ENCODE results near the gene CYB561D1.

CYB561D1 gene

DNA sequence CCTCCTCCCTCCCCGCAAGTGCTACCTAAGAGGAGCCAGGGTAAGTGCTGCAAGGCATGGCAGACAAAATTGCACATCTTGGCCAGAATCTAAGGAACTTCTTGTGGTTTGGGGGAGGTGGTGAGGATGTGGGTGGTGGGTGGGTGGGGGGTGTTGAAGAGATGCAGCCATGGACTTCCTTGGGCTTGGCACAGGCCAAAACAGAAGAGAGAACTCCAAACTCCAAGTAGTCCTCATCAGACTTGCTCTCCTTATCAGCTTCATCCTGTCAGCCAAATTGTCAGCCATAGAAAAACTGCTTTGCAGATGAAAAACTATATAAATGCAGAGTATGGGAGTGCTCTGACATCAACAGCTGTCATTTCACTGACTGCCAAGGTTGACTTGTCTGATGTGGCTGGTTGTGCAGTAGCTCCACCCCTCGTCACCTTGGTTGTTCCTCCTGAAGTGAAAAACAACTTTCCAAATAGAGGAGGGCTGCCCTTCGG, 8.5 kb downstream of the CYB561D1 start:
- DNase-seq = peak; percentile 54

DNA sequence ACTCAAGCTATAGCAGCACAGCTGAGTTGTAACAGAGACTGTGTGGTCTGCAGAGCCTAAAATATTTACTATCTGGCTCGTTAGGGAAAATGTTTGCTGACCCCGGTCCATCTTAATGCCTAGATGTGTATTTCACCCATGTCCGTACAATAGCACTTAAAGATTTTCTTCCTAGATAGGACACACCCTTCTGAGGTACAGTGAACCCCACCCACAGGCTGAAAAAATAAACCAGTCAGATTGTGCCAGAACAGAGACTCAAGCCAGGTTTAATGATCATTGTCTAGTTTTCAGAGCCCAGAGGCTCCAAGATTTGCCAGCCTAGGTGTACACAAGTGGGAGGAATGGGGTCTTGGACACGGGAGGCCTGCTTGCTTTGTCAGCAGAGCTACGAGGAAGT, 10.0 kb downstream of the CYB561D1 start:
- DNase-seq = no peak

- DNase-seq = no peak
Observed at GRCh38 chr1:109504974-109505373, 11.1 kb downstream of the CYB561D1 start.

- no peak for DNase-seq
Observed at GRCh38 chr1:109508001-109508872, 14.3 kb downstream of the CYB561D1 start.

DNA sequence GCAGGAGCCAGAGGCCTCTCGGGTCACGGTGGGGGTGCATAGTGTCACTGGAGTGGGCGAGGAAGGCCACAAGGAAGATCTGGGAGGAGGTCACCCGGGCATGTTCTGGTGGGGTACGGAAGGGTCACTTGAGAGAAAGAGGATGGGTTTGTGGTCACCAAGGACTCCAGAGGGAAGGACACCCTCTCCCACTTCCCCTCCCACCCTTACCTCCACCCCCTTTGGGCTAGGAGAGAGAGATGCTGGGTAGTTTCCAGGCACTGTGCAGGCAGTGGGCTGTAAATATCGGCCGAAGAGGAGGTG, 14.9 kb downstream of the CYB561D1 start:
- no peak for DNase-seq

- peak; percentile 60 for DNase-seq
Observed at GRCh38 chr1:109509176-109510134, 15.6 kb downstream of the CYB561D1 start, which contains the start of gene AMIGO1. AMIGO1 (minus strand) TSS chr1:109509727; CDS start chr1:109508912, 815 bp downstream.

DNA sequence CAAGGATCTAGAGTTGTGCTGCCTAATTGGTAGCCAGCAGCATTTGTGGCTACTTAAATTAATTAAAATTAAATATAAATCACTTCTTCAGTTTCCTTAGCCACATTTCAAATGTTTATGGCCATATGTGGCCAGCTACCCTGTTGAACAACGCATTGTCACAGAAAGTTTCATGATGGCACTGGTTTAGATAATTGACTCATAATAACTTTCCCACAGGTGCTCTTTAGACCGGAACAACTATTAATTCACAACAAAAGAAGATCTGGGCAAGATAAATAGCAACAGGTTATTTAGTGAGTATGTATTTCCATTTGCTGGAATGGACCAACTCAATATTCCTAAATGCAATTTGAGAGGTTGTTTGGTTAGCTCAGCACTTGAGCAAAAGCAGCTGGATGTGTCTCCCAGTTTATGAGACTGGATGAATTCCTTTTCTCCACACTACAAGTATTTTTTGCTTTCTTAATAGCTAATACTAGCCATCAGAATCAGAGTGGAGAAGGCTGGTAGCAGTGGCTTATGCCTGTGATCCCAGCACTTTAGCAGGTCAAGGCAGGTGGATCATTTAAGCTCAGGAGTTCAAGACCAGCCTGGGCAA, 19.3 kb downstream of the CYB561D1 start:
- DNase-seq = no peak

- DNase-seq = no peak
Observed at GRCh38 chr1:109514846-109515245, 21.0 kb downstream of the CYB561D1 start.

- no peak for DNase-seq
Observed at GRCh38 chr1:109516872-109517271, 23.0 kb downstream of the CYB561D1 start.

DNA sequence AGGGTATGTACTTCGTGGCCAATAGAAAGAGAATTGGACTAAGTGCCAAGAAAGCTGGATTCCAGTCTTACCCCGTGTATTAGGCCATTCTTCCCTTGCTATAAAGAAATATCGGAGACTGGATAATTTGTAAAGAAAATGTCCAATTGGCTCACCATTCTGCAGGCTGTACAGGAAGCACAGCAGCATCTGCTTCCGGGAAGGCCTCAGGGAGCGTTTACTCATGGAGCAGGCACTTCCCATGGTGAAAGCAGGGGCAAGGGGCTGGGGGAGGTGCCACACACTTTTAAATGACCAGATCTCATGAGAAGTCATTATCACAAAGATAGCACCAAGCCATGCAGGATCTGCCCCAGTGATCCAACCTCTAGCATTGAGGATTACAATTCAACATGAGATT, 23.4 kb downstream of the CYB561D1 start:
- no peak for DNase-seq

GRCh38 chr1:109521002-109521951, 27.4 kb downstream of the CYB561D1 start:
- no peak for DNase-seq

DNA sequence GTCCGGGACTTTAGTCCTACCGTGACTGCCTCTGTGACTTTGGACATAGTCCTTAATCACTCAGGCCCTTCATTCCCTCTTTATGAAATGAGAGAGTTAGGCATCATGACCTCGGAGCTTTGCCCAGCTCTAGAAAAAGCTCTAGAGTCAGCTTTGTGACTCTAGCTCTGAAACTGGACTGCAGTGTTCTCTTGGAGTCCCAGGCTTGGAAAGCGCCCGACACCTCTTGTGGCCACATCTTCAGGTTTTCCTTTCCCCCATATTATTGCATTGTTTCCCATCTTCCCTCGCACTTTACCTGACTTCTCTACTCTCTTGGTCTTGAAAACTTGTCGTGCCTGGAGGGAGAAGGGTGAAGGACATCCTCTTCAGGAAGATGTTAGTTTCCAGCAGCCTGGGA, 28.1 kb downstream of the CYB561D1 start:
- no peak for DNase-seq

DNA sequence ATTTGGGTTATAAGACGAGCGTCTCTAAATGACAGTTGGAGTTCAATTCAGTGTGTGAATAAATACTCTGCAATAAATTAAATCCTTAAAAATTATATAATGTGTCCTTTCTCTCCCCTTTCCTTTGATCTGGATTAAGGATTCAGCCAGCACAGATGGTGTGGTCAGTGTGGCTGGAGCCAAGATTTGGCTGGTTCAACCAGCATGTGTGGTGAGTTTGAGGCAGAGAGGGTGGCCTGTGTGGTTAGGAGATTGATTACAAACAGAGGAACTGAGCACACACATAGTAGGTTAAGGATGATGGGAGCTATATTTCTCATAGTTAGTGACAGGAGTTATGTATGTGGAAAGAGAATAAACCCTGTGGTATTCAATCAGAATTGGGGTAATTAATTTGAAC, 29.8 kb downstream of the CYB561D1 start:
- DNase-seq = no peak

GRCh38 chr1:109527098-109527811, 33.4 kb downstream of the CYB561D1 start:
- DNase-seq = no peak

DNA sequence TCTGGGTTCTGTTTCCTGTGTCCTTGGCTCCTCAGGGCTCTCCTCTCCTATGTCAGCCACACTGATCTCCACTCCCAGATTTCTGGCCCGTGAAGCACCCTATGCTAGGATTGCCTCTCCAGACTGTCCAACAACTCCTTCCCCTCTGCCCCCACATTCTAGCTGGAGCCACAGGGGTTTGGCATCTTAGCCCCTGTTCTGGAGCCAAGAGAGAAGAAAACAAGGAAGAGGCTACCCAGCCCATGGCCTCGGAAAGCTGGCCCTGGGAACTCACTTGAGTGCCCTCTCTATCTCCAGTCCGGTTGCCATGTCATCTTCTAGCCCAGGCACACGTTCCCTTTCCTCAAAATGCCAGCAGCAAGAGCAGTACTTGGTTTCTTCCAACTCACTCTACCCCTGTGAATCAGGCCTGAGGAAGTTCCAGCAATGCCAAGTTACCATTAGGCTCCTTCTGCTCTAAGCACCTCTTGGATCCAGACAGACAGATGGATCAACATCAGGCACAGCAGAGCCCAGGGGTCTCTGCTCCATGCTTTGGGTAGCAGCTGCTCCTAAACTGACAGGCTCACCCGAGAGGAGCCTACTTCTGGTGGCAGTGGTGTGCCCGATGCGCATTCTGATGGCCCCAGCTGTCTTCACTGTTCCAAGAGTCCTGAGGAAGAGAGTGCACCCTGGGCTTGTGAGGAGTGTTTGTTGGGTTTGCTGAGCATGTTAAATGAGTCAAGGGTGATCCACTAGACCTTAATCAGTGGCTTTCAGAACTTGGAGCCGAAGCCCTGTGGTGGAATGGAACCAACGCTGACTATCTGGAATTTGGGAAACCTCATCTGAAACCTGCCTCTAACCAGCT, 34.2 kb downstream of the CYB561D1 start:
- no peak for DNase-seq

- DNase-seq = no peak
Observed at GRCh38 chr1:109528712-109529111, 34.8 kb downstream of the CYB561D1 start.

- DNase-seq = no peak
Observed at GRCh38 chr1:109529881-109530456, 36.1 kb downstream of the CYB561D1 start.

- no peak for DNase-seq
Observed at GRCh38 chr1:109530457-109531087, 36.7 kb downstream of the CYB561D1 start.

- no peak for DNase-seq
Observed at GRCh38 chr1:109531380-109531779, 37.5 kb downstream of the CYB561D1 start.

Data from activated CD4-positive, alpha-beta T cell treated with anti-CD3 and anti-CD28 coated beads, Interleukin-2, amount 50 U/mL, for 1 hour (primary cell).